DMS114 treated with DMSO at 0.1 percent for 48 hours (cell line): Measurements from ENCODE around the gene SLC25A13.

ENCODE experiments used
- DNase-seq: peaks from one replicate; lab custom pipeline; 2025; ENCODE audit not compliant: unreplicated experiment; lab: John Stamatoyannopoulos, UW

SLC25A13 gene

DNA sequence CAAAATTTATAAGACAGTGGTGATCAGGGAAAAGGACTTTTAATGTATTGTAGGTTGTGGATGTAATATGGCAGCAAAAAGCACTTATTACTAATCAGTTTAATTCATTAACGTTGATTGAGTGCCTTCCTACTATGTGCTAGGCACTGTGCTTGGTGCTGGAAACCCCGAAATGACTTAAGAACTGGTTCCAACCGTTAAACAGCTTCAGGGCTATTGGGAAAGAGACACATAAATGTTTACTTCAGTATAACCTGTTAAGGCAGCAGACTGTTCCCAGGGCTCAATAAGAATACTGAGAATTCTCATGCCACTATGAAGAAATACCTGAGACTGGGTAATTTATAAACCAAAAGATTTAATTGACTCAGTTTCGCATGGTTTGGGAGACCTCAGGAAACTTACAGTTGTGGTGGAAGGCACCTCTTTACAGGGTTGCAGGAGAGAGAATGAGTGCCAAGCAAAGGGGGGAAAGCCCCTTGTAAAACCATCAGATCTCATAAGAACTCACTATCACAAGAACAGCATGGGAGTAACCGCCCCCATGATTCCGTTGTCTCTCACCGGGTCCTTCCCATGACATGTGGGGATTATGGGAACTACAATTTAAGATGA, 1.1 kb upstream of the SLC25A13 start:
- no peak for DNase-seq

DNA sequence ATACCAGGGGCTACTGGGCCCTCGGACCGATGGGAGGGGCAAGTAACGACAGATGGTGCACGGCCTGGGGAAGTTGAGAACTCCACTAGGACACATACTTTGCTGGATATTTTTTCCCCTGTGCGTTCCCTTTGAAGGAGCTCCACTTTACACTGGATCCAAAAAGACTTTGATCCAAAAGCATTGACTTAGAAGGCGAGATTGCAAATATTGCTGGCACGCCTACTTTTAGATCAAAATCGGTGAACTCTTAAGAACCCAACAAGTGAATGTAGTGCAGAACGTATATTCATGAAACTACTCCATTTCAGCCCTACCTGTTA, 436 bp upstream of the SLC25A13 start:
- no peak for DNase-seq

DNA sequence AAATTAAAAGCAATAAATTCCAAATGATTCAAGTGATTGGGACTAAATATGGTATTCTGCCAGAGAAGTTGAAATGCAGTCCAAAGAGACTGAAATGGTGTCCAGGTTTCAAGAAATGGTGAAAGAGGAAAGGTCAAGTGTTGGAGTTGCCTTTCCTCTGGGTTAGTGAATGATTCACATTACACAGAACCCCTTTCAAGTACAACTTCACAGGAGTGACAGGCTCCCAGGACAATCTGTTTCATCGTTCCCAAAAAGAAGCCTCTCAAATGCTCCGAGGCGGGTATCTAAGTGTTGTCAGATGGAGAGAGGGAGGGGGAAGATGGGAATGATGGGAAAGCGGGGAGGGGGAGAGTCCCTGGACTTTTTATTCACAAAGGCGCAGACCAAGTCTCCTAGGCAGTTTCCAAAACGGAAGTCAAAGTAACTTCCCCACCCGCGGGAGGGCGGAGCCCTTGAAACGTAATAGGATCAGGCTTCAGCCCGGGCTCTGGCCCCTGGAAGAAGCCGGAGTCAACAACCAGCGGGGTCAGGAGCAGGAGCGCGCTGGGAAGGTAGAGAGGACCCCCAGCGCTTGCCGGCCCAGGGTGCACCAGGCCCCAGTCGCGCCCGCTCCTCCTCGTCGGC, 754 bp downstream of the SLC25A13 start:
- DNase-seq = peak; percentile 83

DNA sequence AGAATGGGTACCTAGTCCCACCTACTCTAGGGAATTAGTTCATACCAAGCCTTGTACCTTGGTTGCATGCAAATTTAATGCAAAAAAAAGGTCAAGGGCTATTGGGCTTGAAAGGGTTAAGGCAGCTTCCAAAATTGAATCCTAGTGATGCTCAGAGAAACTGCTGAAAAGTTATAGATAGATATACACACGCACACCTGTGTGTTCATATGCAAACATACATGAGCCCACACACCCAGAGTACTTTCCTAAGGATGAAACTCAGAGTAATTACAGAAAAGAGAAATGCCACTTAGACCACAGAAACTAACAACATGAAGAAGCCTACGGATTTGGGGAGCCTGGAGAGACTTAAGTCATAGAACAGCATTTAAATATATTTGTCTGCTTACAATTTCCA, 1.5 kb downstream of the SLC25A13 start:
- no peak for DNase-seq

- no peak for DNase-seq
Measured at GRCh38 chr7:96319439-96319838, 2.5 kb downstream of the SLC25A13 start.

GRCh38 chr7:96316949-96317348, 4.9 kb downstream of the SLC25A13 start:
- DNase-seq = no peak

DNA sequence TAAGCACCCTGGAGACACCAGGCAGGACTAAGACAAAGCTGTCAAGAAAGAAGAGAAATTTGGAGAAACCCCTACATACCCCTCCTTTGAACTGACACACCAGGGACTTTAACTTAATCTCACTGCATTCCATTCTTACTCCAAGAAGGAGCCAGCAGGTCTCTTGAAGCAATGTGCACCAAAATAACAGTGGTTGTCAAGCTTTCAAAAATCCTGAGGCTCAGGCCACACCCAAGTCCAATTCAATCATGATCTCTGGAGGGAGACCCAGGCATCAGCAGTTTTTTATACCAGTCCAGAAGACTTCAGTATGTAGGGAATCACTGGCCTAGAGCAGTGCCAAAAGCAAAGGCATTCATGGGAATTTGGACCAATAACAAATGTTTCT, 6.8 kb downstream of the SLC25A13 start:
- no peak for DNase-seq

GRCh38 chr7:96314402-96315124, 7.3 kb downstream of the SLC25A13 start:
- DNase-seq = no peak

DNA sequence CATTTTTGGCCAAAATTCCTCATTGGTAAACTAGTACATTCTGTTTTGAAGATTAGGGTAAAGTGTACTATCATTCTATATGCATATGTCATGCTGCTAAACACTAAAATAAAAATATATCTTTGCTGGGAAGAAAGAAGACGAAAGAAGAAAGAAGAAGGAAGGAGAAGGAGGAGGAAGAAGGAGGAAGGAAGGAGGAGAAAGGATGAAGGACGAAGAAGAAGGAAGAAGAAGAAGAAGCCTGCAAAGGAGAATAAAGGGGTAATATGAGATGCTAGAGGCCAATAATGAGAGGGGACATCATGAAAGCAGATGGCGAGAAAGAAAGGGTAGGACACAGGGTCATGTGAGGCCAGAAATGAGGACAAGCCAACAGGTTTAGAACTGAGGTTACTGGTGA, 8.0 kb downstream of the SLC25A13 start:
- no peak for DNase-seq

GRCh38 chr7:96312502-96312901, 9.4 kb downstream of the SLC25A13 start:
- DNase-seq = no peak

- DNase-seq = no peak
Measured at GRCh38 chr7:96311967-96312366, 9.9 kb downstream of the SLC25A13 start.

DNA sequence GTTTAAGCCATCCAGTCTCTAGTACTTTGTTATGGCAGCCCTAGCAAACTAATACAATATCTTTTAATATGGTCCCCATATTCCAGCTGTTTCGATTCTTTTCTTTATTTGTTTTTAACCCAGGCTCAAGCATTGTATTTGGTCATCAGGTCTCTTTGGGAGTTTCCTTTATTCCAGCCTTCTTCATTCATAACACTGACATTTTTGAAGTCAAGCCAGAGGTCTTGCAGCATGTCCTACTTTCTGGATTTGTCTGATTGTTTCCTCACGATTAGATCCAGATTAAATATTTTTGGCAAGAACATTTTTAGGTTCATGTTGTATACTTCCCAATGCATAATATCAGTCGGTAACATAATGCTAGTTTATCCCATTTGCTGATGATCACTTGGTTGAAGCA, 11.8 kb downstream of the SLC25A13 start:
- DNase-seq = no peak

- DNase-seq = no peak
Measured at GRCh38 chr7:96308950-96309263, 13.0 kb downstream of the SLC25A13 start.

DNA sequence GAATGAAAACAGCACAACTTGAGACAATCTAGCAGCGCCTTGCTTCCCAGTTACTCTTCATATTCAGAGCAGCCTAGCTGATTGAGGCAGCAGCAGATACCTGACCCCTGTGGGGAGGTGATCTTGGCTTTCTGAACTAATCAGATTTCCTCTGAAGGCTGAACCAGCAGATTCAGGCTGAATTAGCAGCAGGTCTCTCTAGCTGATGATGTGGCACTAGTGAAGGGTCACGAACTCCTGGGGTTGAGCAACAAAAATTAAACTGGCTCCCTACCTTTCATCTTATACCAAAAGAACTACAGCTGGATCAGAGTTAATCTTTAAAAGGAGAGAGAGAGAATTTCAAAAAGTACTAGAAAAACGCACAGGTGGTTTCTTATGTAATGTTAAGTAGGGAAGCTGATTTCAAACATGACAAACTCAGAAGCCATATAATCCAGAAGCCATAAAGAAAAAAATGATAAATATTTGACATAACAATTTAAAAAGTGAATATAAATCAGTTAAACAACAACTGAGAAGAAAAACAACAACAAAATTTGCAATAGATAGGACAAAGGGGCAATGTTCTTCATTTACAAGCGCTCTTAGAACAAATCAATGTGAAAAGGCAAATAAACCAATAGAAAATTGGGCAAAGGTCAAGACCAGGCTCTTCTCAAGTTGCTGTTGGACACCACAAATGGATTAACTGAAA, 13.5 kb downstream of the SLC25A13 start:
- no peak for DNase-seq

DNA sequence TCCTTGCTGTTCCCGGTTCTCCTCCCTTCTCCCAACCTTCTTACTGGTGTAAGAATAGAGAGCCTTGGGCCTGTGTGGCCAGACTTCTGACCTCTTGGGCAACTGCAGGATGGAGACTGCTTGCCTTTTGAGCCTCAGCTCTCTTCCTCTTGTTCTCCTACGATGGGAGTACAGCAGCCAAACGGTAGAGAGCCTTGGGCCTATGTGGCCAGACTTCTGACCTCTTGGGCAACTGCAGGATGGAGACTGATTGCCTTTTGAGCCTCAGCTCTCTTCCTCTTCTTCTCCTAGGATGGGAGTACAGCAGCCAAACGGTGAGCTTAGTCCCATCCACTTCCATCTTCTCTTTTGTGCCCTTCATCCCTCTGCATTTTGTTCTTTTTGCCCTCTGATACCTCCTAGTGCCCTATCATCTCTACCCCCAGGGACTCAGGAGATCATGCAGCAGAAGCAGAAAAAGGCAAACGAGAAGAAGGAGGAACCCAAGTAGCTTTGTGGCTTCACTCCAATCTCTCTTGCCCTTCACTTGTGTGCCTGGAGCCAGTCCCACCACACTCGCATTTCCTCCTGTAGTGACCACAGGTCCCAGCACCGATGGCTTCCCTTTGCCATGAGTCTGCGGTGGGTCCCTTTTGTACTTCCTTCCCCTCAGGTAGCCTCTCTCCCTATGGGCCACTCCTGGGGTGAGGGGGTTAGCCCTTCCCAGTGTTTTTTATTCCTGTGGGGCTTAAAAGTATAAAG, 15.3 kb downstream of the SLC25A13 start:
- no peak for DNase-seq

GRCh38 chr7:96305915-96306314, 16.0 kb downstream of the SLC25A13 start:
- no peak for DNase-seq

DNA sequence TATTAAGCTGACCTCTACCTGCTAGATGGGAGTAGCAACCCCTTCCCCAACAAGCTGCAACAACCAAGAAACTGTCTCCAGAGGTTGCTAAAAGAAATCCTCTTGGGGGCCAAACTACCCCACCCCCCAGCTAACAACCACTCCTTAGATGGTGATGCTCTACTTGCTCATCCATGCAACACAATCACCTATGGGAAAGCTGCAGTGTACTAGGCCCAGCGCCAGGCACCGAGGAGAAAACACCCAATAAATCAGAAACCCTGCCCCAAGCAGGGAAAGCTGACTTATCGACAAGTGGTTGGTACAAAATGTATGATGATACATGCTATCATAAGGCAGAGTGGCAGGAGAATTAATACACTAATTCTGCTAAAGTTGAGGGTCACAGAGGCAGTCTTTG, 17.3 kb downstream of the SLC25A13 start:
- no peak for DNase-seq

DNA sequence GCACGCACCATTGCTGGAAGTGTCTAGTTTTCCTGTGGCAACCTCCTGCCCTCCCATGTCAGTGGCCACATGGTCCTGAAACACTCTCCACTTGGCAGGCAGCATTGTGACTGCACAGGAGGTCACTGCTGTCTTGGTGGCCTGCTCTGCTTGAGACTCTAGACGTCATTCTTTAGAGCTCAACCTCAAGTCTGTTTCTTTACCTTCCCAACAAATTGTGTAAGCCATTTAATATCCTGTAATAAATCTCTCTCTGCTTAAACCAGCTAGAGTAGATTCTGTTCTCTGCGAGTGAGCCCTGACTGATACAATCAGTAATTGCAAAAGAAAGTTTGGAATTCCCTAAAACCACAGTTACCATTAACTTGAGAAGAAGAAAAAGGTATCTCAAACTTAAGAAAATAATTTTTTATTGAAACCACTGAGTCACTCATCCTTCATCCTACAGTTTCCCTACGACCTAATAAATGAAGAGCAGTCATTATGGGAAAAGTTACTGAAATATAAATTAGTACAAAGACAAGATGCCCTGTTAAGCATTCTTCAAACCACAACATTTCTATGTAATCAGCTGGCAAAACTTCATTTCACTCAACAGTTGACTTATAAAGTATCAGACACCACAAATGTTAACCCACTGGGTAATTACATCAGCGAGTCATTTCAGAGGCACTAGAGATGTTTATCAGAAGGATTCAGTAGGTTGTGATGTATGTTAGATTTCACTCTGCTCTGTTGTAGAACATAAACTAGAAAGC, 18.0 kb downstream of the SLC25A13 start:
- no peak for DNase-seq

DNA sequence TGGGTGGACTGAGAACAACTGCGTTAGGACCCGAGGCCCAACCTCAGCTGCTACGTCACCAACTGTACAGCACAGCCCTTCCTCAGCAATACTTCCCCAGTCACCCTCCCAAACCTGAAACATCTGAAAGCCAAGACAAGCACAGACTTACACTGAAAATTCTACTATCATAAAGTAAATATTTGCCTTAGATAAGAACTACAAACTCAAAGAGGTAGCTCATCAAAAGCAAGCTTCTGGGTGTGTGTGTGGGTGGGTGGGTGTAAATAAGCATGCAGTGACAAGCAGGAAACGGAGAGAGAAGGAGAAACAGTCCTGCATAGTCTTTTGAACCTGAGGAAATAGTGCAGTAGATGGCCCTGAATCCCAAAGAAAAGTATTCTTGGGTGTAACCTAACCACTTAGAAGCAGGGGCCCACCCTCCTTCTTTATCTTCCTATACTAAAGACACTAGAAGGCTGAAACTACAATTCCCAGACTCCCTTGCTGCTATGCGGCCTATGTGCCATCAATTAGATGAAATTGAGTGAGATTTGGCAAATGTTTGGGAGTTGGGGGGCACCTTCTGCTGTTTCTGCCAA, 18.7 kb downstream of the SLC25A13 start:
- no peak for DNase-seq

DNA sequence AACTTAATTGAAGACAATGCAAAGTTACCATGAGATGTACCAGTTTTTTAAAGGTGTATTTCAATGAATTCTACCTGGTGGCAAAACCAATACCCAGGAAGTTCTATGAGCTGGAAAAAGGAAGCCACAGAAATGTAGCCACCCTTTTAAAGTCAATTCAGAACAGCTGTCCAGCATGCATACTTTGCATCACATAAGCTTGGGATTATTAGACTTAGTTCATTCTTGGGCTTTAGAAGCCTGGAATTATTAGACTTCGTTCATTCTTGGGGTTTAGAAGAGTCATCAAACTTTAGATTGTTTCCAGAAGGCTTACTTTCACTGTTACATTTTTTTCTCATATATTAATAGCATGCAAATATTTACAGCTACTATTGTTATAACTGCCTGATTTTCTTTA, 20.9 kb downstream of the SLC25A13 start:
- no peak for DNase-seq

DNA sequence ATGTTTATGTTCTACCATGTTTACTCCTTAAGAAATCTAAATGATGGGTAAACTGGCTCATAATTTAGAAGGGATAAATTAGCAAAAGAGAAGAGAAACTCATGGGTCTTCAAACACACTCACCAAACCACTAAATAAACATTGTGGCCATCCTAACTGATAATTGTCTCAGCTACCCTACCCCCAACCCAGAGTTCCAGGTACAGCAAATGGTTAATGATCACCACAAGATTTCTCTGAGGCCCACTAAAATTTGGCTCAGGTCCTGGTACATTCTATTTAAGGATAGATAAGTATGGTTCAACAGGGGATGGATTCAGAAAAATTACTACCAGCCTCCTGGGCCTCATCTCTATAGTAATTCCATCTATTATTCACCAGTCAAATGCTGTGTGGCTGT, 21.4 kb downstream of the SLC25A13 start:
- no peak for DNase-seq
